T47D (cell line): Measurements from ENCODE around the gene GOLGA8B.
"Not testable (repeated sequence)": the region's sequence is repeated elsewhere in the genome, so short reads cannot be mapped to it uniquely, and the experiment has no call there.

Source experiments
- DNase-seq, 2 experiments: peaks; one replicate each; pipeline versions ENCODE4 v3.0.0 to v3.0.0-alpha.2; 2011 to 2012; ENCODE audit warnings: low read depth in 1 of 2, low spot score in 1 of 2
- JUND ChIP-seq: IDR thresholded peaks from 2 replicates; pipeline ENCODE4 v1.6.1; 2012; ENCODE audit warnings: low read depth
- in situ Hi-C: cut with HindIII; loops from 2 replicates; pipeline ENCODE4 v1.10.0; 2016; ENCODE audit warnings: low sequenced_read_pairs, low pct_unique_long_range_greater_than_20kb

Gene GOLGA8B

DNA sequence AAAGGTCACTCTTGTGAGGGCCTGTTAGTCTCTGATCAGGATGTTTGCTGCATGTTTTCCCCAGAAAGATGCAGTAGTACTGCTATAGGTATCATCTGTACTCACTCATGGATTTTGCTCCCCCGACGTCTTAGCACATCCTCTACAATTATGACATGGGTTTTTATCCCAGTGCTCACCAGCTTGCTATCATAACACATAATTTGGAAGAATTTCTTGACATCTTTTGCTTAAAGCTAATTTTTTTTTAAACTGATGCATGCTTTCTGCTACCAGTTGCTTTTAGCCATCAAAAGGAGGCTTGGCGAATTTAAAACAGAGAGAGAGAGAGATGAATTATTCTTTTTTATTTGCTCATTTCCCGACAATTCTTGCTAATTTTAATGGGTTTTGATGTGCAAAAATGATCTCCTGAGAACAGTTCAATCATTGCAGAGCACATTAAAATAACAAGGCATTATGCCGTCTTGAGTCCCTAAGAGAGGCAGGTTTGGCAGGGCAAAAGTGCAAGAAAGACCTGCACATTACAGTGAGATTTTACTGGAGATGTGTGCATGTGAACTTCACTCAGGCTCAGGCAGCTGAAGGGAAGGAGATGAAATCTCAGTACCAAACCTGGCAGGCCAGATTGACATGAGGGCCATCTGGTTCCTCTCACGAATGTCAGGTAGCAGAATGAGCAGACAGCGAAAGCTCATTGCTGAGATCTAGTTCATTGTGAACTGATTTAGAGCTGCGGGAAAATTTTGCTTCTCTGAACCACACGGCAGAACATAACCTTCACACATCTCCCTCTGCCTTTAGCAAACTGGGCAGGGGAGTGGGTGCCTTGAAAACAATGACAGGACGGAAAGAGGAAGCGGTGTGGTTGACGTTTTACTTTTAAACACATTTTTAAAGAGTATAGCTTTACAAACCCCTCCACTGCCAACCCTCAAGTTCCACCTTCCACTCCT is 25.9 kb upstream of the GOLGA8B start:
- DNase-seq = peak in 1 of 2 experiments; percentile 6
- in situ Hi-C loops = no loop called here
- no peak for TF ChIP-seq JUND

DNA sequence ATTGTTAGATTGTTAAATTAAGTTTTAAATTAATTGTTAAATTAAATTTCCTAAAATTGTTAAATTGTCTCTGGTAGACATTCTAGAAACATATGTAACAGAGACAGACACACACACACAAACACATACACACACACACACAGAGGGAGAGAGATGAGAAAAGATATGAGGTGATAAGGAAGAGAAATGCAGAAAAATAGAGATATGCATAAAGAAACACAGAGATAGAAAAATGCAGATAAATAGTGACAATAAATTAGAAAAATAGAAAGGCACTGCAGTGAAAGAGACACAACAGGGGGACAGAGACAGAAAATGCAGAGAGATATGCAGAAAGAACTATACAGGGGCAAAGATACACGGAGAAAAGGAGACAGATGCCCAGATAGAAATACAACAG is 25.1 kb upstream of the GOLGA8B start:
- in situ Hi-C loops = no loop called here
- no peak for TF ChIP-seq JUND
- no peak for DNase-seq

DNA sequence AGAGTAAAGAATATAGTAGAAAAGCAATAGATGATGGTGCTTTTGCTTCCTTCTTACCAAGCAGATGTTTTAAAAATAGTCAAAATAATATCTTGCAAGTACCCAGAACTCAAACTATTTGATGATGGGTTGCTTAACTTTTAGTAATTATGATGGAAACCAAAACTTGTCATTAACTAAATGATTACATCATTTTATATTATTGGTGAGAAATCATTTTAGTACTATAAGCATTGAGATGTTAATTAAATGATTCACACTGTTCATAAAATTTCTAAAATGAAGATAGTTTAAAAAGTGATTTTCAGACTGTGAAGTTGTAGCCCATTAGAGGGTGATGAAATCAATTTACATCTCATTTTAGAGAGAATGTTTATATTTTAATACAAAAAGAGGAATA is 24.4 kb upstream of the GOLGA8B start:
- in situ Hi-C loops = no loop called here
- no peak for DNase-seq
- no peak for TF ChIP-seq JUND

DNA sequence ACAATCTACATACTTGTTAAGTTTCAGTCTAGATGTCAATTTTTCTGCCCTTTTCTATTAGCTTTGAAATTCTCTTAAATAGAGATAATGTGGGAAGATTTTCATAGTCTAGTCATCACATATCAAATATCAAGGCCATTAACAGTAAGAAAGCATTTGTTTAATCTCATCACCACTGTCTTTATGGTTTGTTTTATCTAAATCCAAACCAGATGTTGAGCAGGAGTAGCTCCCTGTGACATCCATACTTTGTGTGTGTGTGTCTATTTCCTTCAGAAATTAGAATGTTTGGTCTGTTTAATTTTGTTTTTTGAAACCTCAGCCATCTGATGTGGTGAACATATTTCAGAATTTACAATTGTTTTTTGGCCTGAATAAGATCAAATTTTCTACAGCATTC is 23.1 kb upstream of the GOLGA8B start:
- TF ChIP-seq JUND = no peak
- no peak for DNase-seq
- in situ Hi-C loops = no loop called here

DNA sequence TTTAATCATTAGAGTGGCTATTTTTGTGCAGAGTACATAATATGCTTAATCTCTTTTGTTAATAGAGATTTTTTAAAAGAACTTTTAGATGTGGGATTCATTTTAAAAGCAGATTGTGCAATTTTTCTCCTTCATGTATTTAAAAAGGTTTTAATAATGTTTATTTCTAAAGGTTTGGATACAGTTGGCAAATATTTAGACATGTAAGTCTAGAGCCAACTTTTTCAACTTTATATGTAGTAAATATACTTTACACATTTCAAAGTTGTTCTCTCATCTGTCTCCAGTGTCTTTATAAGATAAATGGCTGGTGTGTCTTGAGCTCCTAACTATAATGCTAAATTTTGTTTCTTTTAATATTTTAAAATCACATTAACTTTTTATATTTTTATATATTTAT is 22.7 kb upstream of the GOLGA8B start:
- no peak for TF ChIP-seq JUND
- DNase-seq = no peak
- in situ Hi-C loops = no loop called here

DNA sequence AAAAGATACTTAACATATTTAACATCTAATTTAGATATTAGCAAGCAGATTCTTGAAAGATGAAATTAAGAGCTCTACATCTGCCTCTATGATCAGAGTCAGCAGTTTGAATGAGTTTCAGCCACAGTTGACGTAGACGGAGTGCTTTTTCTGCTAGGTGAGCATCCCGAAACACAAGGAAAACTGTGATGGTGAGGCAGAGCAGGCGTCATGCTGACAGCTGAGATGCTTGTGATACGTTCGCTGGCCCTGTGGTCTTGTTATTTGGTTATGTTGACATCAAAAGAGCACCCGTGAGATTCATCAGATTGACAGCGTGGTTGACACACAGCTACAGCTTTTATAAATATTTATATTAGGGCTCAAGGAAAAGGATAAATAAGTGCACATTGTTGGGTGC is 19.6 kb upstream of the GOLGA8B start:
- in situ Hi-C loops = no loop called here
- DNase-seq = peak in 1 of 2 experiments; percentile 30
- TF ChIP-seq JUND = no peak

DNA sequence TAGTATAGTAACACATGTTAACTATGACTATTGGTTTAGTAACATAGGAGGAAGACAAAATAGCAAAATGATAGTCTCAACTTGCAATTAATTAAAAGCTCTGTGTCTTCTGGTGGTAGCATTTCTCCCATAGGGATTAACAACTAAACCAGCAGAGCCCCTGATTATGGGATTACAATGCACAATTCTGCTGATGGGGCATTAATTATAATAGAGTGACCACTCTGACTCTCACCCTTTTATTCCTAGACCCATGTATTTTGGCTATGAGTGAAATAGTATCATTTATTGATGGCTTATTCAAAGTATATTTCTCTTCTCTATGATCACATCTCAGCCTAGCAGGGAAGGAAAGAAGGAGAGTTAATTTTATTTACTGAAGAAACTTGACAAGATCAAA is 17.5 kb upstream of the GOLGA8B start:
- no peak for DNase-seq
- in situ Hi-C loops = no loop called here
- TF ChIP-seq JUND = no peak

DNA sequence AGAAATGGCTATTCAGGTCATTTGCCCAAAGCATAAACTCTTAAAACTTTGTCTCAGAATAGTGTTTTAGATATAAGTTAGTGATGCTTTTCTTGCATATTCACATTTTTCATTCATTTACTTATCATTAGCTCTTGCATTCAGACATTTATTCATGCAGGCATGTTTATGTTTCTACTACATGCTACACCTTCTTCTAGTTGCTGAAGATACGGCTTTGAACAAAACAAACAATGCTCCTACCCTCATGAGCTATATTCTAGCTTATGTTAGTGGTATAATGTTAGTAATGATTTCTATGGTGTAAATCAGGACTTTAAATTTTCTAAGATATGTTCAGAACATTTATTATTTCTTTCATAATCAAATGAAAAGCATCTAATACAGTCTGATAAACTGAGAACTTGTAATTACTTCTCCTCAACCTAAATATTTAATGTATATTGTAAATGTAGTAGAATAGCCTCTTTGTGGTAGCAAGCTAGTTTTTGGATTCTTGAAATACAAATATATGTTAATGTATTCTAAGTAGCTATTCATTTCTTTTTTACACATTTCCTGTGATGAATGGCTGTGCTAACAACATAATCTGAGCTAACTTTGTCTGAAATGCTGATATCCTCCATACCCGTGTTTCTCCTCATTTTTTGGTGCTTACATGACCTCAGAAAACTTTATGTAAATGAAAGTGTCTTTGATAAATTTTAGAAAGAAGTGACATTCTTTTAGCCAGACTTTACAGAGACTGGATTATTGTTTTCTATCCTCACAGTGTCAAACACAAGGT is 15.5 kb upstream of the GOLGA8B start:
- TF ChIP-seq JUND = no peak
- no peak for DNase-seq
- in situ Hi-C loops = no loop called here

DNA sequence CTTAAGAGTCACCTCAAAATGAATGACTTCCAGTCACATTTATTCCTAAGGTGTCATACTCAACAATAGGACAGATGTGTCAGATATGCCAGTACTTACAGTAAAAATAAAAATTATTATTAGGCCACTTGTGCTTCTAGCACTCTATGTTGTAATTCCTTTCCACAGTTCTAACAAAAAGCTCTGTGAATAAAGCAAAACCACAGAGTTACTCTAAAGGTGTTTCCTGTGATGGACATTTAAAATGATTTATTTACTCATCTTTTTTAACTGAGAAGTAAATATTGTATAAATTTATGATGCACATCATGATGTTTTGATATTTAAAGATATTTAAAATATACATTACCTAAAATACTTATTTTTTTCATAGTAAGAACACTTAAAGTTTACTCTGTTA is 13.9 kb upstream of the GOLGA8B start:
- DNase-seq = no peak
- TF ChIP-seq JUND = no peak
- in situ Hi-C loops = no loop called here

DNA sequence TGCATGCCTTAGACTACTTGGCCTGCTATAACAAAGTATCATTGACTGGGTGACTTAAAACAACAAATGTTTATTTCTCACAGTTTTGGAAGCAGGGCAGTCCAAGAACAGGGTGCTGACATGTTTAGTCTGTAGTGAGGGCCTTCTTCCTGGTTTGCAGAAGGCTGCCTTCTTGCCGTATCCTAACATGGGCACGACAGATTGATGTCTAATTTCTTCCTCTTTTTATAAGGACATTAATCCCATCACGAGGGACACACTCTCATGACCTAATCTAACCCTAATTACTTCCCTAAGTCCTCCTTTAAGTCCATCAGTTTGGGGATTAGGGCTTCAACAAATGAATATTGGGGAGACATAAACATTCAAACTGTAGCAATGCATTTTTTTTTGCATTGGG is 10.9 kb upstream of the GOLGA8B start:
- DNase-seq = no peak
- TF ChIP-seq JUND = no peak
- in situ Hi-C loops = no loop called here

DNA sequence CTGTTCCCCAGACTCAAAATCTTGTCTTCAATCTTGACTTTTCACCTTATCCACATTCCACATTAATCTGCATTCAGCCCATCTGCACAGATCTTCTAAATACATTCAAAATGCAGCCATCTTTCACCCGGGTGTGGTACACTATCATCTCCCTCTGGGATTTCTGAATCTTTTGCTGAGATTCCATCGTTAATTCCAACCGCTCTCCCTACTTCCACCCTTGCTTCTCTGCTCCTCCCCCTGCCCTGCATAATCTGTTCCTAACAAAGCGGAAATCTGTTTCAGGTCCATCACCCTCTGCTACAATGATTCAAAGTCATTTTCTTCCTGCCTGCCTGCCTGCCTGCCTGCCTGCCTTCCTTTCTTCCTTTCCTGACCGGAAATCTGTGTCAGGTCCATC is 7.9 kb upstream of the GOLGA8B start:
- DNase-seq = no peak
- in situ Hi-C loops = no loop called here
- no peak for TF ChIP-seq JUND

DNA sequence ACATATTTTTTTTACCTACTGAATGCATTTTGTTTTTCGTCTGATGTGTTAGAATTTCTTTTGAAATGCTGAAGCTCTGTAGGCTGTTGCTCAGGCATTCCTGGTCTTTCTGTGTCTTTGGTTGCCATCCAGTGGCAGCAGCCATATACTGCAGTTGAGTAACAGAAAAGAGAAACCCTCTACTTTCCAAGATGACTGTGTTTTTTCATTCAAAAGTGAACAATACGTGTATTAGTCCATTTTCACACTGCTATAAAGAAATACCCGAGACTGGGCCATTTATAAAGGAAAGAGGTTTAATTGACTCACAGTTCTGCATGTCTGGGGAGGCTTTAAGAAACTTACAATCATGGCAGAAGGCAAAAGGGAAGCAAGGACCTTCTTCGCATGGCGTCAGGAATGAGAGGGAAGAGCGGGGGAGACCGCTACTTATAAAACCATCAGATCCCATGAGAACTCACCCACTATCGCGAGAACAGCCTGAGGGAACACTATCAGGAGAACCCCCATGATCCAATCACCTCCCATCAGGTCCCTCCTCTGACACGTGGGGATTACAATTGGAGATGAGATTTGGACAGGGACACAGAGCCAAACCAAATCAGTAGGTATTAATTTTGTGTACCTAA is 4.7 kb upstream of the GOLGA8B start:
- DNase-seq = peak; percentile 59 to 85

DNA sequence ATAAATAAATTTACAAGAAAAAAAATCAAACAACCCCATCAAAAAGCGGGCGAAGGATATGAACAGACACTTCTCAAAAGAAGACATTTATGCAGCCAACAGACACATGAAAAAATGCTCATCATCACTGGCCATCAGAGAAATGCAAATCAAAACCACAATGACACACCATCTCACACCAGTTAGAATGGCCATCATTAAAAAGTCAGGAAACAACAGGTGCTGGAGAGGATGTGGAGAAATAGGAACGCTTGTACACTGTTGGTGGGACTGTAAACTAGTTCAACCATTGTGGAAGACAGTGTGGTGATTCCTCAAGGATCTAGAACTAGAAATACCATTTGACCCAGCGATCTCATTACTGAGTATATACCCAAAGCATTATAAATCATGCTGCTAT is 2.5 kb upstream of the GOLGA8B start:
- DNase-seq, in situ Hi-C loops: not testable (repeated sequence)

More for the DNA sequence above, 4.7 kb upstream of the GOLGA8B start:
- TF ChIP-seq JUND = no peak
- in situ Hi-C loops = no loop called here
